K562 (cell line): ENCODE results near the gene NAA10. TPM values are rescaled to one million over a fixed set of nuclear protein-coding genes. Genes with fewer than 3 reads are reported as not detected.

ENCODE experiments used
- CXXC5 ChIP-seq: fragments of 250-450 bp; sonication (Bioruptor Pico); IDR thresholded peaks from 2 replicates; pipeline ENCODE4 v1.8.0; 2022; ENCODE audit warnings: inconsistent platforms, mild to moderate bottlenecking, moderate library complexity
- MGA ChIP-seq: fragments of 450-650 bp; IDR thresholded peaks from 2 replicates; pipeline ENCODE4 v1.6.1; 2016; ENCODE audit warnings: mild to moderate bottlenecking, moderate library complexity
- NFIC ChIP-seq: fragments of 450-650 bp; IDR thresholded peaks from 2 replicates; pipeline ENCODE4 v1.6.1; 2017; ENCODE audit warnings: mild to moderate bottlenecking, inconsistent platforms
- XRCC5 ChIP-seq: fragments of 200-400 bp; formaldehyde crosslinking; IDR thresholded peaks from 2 replicates; pipeline ENCODE4 v1.6.1; 2017; ENCODE audit warnings: low read depth, mild to moderate bottlenecking, low read length
- ZBTB12 ChIP-seq: fragments of 250-450 bp; sonication (Bioruptor Pico); IDR thresholded peaks from 2 replicates; pipeline ENCODE4 v1.4.0; 2020
- ZFP91 ChIP-seq: sonication (generic); formaldehyde crosslinking; IDR thresholded peaks from 2 replicates; pipeline ENCODE4 v1.8.0; 2022; ENCODE audit warnings: mild to moderate bottlenecking, missing genetic modification reagents
- ZNF592 ChIP-seq: fragments of 450-650 bp; IDR thresholded peaks from 2 replicates; pipeline ENCODE4 v1.6.1; 2017; ENCODE audit warnings: antibody characterized with exemption, mild to moderate bottlenecking
- ZNF77 ChIP-seq: fragments of 250-450 bp; sonication (Bioruptor Pico); IDR thresholded peaks from 2 replicates; pipeline ENCODE4 v1.5.0; 2020
- polyA plus RNA-seq, 8 experiments: library from polyadenylated mRNA; depleted of rRNA in 4 of 8; stranded (reverse) in 5 of 8; unstranded in 3 of 8; fragments of >200 nt; fragmentation: Nextera tagmentation in 2 of 8; fragmentation: Illumina TruSeq in 1 of 8; extraction: Ambion mirVana in 2 of 8; extraction: Trizol in 1 of 8; gene quantifications; 2 replicates each; pipeline versions ENCODE4 v1.2.1 to v1.2.3, GENCODE V29; 2011 to 2014; ENCODE audit warnings: inconsistent platforms in 1 of 8, missing spikeins in 1 of 8
- total RNA-seq, 7 experiments: library from RNA; depleted of rRNA in 6 of 7; stranded (reverse); fragments of >200 nt in 6 of 7; fragmentation: Illumina TruSeq in 2 of 7; extraction: Trizol in 2 of 7; gene quantifications; 2 replicates each; pipeline versions ENCODE4 v1.2.1 to v1.2.3, GENCODE V29; 2011 to 2021; ENCODE audit warnings: low replicate concordance in 1 of 7

NAA10 gene
- total and polyA plus RNA-seq, 9 of the 15 experiments (the other 6 are each of a cell fraction or from before 2014, with no cell fraction given): 11.1 to 250 (median 134) TPM

GRCh38 chrX:153925739-153926551 lies 8.9 kb downstream of the NAA10 start, which contains the start of gene ARHGAP4 (continued):
- TF ChIP-seq MGA (peak; percentile 77), ZNF77 (CRISPR knock-in tag) (no peak), NFIC (peak; percentile 69), ZNF592 (peak; percentile 93), XRCC5 (peak; percentile 86; the same call in 1 of the 2 replicates), ZFP91 (CRISPR knock-in tag) (no peak), CXXC5 (CRISPR knock-in tag) (peak; percentile 87), ZBTB12 (CRISPR knock-in tag) (no peak)
